ENCODE results near the gene MCFD2. TPM values are rescaled to one million over a fixed set of nuclear protein-coding genes. Genes with fewer than 3 reads are reported as not detected.
"Not testable (repeated sequence)": the region's sequence is repeated elsewhere in the genome, so short reads cannot be mapped to it uniquely, and the experiment has no call there.

The MCFD2 gene
- polyA plus RNA-seq, 5 donors: 75.0 to 95.4 (median 91.8) TPM

DNA sequence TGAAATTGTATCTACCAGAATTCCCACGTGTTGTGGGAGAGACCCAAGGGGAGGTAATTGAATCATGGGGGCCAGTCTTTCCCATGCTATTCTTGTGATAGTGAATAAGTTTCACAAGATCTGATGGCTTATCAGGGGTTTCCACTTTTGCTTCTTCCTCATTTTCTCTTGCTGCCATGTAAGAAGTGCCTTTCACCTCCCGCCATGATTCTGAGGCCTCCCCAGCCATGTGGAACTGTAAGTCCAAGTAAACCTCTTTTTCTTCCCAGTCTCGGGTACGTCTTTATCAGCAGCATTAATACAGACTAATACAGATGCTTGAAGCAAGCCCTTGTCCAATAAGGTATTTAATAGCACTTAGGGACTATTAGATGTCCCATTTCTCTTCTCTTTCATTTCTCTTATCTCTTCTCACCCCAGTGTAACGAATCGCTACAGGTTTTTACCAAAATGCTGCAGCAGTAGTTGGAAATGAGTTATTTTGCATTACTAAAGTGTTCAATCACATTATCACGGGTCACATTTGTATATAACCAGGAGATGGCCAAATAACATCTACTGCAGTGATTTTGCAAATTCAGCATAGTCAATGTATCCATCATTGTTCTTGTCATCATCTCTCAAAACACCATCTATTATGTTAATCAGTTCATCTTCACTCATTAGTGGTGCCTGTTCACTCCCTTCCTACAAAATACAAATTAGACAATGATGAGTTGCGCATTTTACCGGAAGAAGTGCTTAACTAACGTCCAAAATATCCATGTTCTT lies 10.5 kb downstream of the MCFD2 start:
- not testable (repeated sequence) for DNase-seq

GRCh38 chr2:46902980-46903379 lies 12.6 kb downstream of the MCFD2 start:
- not testable (repeated sequence) for DNase-seq

- DNase-seq: no peak
Measured at GRCh38 chr2:46902465-46902864, 13.1 kb downstream of the MCFD2 start.

DNA sequence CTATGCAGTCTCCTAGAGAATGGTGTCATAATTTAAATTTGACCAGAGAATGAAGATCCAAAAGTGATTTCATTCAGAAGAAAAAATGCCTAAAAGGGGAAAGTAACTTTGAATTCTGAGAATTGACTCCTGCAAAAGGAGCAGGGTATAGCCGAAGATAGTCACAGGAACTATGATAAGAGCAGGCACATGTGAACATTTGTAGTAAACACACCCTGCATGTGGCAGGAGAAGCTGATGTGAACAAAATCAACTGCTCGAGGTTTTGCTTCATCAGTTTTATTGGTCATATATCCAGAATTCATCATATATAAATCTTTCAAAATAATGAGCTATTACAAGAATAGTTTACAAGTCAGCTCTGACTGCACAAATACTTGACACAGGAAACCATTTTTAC lies 14.0 kb downstream of the MCFD2 start:
- DNase-seq: no peak

GRCh38 chr2:46900381-46900780 lies 15.2 kb downstream of the MCFD2 start:
- DNase-seq: no peak

DNA sequence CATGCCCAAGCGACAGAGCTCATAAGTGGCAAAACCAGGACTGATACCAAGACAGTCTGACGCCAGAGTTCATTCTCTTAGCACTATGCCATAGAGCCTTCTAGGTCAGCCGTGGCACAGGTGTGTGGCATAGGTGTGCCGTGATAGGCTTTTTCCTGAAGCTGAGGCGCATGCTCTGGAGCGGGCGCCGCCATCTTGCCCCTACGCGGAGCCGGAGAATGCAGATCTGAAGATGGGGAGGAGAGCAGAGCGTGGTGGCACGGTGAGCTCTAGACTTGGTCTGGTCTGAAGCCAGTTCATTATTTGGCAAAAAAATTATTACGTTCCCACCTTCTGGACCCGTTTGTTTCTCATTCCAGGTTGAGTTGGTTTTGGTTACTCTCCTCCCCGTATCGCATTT lies 16.6 kb downstream of the MCFD2 start:
- no peak for DNase-seq

DNA sequence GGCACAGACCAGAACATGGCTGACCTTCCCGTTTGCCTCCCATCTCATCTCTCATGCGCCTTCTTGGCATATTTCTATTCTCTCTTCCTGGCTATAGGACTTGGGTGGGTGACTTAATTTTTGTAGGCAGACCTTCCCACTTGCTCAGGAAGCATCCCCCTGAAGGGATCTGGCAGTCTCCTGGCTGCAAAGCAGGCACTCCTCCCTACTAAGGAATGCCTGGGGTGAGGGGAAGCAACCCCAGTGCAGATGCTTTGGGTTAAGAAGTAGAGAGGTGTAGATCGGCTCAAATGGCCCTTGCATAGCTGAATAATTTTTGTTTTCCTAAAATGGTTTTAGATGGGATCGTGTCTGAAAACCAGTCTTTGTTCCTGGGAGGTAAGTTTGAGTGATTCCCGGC lies 17.6 kb downstream of the MCFD2 start:
- DNase-seq: no peak

DNA sequence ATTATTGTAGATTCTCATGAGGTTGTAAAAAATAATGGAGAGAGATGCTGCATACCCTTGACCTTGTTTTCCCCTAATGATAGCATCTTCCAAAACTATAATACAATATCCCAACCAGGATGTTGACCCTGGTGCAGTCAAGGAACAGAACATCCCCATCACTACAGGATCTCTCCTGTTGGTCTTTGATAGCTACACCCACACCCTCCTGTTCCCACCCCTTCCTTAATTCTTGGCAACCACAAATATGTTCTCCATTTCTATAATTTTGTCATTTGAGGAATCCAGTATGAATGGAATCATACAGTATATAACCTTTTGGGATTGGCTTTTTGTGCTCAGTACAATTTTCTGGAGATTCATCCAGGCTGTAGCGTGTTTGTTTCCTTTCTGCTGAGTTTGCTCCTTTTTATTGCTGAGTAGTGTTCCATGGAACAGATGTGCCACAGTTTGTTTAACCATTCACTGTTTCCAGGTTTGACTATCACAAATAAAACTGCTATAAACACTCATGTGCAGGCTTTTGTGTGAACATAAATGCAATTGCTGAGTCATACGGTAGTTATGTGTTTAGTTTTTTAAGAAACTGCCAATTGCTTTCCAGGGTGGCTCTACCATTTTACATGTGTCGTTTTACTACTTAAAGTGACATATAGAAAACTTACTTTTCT lies 22.2 kb downstream of the MCFD2 start:
- DNase-seq: no peak

- DNase-seq: no peak
Measured at GRCh38 chr2:46891956-46892553, 23.6 kb downstream of the MCFD2 start.

- DNase-seq: no peak
Measured at GRCh38 chr2:46888421-46888952, 27.1 kb downstream of the MCFD2 start.

- DNase-seq: no peak
Measured at GRCh38 chr2:46887028-46887885, 28.3 kb downstream of the MCFD2 start.

GRCh38 chr2:46886268-46887027 lies 29.2 kb downstream of the MCFD2 start:
- DNase-seq: no peak

DNA sequence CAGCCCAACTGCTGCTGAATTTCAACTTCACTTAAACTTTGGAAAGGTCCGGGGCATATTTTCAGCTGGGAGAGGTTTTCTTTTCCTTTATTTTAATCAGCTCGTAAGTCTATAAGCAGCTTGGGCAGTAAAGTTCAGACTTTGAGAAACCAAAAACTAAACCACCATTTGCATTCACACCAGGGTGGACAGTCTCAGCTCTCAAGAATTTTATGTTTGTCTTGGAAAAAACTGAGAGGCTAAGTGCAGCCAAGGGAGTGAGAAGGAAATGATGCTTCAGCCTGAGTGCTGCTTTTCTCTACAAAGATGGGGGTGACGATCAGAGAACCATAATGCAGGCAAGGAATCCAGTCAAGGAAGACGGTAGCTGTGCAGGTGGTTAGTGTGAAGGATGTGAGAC lies 30.2 kb downstream of the MCFD2 start:
- DNase-seq: no peak

GRCh38 chr2:46879511-46879910 lies 36.1 kb downstream of the MCFD2 start:
- DNase-seq: no peak

DNA sequence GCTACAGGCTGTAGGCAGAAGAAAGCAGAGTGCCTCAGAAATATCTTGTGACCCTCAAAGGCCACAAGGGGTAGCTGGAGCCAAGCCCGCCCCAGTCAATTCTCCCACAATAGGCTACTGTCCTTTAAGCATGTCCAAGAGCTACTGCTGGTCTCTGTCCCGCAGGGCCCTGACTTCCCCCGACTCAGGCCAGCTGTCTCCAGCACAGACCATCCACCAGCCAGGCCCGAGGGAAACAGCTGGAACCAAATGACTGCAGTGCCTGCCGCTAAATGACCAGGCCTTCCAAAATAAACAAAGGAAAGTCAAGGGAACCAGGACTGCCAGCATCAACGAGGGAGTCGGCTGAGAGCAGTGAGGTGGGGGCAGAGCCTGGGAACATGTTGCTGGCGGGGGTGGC lies 36.7 kb downstream of the MCFD2 start:
- peak; percentile 69 to 71 for DNase-seq

- no peak for DNase-seq
Measured at GRCh38 chr2:46878240-46878877, 37.2 kb downstream of the MCFD2 start.

DNA sequence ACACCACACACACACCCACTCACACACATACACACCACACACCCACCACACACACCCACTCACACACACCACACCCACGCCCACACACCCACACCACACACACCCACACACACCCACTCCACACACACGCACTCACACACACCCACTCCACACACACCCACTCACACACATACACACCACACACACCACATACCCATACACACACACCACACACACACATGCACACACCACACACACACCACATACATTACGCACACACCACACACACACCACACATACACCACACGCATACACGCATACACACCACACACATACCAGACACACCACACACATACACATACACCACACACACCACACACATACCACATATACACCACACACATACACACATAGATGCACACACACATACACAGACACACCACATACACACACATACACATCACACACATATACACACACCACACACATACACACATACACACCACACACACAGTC lies 37.9 kb downstream of the MCFD2 start:
- no peak for DNase-seq

- no peak for DNase-seq
Measured at GRCh38 chr2:46876741-46877384, 38.7 kb downstream of the MCFD2 start.

GRCh38 chr2:46875962-46876689 lies 39.5 kb downstream of the MCFD2 start:
- not testable (repeated sequence) for DNase-seq
